ENCODE data around the gene CCBE1.

DNA sequence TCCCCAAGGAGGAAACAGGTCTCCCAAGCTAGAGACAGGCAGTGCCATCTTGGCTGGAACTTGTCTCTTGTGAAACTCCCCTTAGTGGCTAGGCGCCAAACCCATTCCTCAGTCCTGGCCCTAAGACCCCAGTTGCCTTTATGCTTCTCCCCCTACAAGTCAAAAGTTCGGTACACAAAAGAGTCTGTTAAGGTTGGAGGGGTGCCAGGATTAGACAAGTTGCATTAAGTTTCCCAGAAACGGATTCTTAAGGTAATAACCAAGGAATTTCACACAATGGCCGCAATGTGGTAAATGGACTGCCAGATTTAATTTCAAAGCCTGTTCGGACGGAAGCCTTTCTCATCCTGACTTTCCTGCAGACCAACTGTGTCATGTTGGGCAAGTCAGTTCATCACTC is 80.7 kb downstream of the CCBE1 start:
- TF ChIP-seq, protein P1, sequence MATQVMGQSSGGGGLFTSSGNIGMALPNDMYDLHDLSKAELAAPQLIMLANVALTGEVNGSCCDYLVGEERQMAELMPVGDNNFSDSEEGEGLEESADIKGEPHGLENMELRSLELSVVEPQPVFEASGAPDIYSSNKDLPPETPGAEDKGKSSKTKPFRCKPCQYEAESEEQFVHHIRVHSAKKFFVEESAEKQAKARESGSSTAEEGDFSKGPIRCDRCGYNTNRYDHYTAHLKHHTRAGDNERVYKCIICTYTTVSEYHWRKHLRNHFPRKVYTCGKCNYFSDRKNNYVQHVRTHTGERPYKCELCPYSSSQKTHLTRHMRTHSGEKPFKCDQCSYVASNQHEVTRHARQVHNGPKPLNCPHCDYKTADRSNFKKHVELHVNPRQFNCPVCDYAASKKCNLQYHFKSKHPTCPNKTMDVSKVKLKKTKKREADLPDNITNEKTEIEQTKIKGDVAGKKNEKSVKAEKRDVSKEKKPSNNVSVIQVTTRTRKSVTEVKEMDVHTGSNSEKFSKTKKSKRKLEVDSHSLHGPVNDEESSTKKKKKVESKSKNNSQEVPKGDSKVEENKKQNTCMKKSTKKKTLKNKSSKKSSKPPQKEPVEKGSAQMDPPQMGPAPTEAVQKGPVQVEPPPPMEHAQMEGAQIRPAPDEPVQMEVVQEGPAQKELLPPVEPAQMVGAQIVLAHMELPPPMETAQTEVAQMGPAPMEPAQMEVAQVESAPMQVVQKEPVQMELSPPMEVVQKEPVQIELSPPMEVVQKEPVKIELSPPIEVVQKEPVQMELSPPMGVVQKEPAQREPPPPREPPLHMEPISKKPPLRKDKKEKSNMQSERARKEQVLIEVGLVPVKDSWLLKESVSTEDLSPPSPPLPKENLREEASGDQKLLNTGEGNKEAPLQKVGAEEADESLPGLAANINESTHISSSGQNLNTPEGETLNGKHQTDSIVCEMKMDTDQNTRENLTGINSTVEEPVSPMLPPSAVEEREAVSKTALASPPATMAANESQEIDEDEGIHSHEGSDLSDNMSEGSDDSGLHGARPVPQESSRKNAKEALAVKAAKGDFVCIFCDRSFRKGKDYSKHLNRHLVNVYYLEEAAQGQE (IDR thresholded peaks at IDR 0.05; ENCODE audit: borderline replicate concordance) = no peak
- TF ChIP-seq SMC3 (conservative IDR thresholded peaks at IDR 0.05; ENCODE audit: poor library complexity) = no peak
- no peak for TF ChIP-seq TAF1 (IDR thresholded peaks at IDR 0.05; ENCODE audit: low read depth)
- no peak for TF ChIP-seq POLR2AphosphoS5 (IDR thresholded peaks at IDR 0.05)
- TF ChIP-seq, protein P2, sequence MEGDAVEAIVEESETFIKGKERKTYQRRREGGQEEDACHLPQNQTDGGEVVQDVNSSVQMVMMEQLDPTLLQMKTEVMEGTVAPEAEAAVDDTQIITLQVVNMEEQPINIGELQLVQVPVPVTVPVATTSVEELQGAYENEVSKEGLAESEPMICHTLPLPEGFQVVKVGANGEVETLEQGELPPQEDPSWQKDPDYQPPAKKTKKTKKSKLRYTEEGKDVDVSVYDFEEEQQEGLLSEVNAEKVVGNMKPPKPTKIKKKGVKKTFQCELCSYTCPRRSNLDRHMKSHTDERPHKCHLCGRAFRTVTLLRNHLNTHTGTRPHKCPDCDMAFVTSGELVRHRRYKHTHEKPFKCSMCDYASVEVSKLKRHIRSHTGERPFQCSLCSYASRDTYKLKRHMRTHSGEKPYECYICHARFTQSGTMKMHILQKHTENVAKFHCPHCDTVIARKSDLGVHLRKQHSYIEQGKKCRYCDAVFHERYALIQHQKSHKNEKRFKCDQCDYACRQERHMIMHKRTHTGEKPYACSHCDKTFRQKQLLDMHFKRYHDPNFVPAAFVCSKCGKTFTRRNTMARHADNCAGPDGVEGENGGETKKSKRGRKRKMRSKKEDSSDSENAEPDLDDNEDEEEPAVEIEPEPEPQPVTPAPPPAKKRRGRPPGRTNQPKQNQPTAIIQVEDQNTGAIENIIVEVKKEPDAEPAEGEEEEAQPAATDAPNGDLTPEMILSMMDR (IDR thresholded peaks at IDR 0.05; ENCODE audit: poor library complexity, severe bottlenecking) = no peak
- no peak for TF ChIP-seq EZH2 (IDR thresholded peaks at IDR 0.05; ENCODE audit: borderline replicate concordance, insufficient read depth, low read length, poor library complexity, severe bottlenecking)
- no peak for TF ChIP-seq EP300 (conservative IDR thresholded peaks at IDR 0.05; ENCODE audit: poor library complexity, severe bottlenecking)
- no peak for TF ChIP-seq RAD21 (conservative IDR thresholded peaks at IDR 0.05)
- TF ChIP-seq MXI1 (conservative IDR thresholded peaks at IDR 0.05; ENCODE audit: poor library complexity, severe bottlenecking) = no peak
